ENCODE results near the gene RNU6-7. TPM values are rescaled to one million over a fixed set of nuclear protein-coding genes. Genes with fewer than 3 reads are reported as not detected.

Gene RNU6-7
- total RNA-seq, 1 donor from 2014 or later: not detected

DNA sequence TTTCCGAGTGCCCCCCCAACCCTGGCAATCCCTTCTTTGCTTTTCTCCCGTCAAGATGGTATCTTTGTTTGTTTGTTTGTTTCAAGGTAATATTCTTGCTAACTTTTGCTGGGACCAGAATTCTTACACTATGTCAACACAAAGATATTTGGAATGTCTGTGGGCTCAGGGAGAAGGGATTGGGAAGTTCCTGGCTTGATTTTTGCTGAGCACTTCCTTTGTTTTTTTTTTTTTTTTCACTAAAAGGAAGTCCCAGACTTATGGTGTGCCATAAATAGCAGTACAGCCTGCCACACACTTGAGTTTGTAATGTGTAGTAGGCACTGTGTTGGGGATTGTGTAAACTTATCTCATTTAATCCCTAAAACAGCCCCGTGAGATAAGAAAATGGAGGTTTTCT is 11.2 kb upstream of the RNU6-7 start:
- intact Hi-C loops (cut with DNase I): no loop called here
- no peaks in the 10 kb centered on the region for H3K36me3 ChIP-seq
- no peaks in the 10 kb centered on the region for H3K4me1 ChIP-seq
- ATAC-seq: no peak
- DNase-seq: no peak
- H3K9me3 ChIP-seq: no peaks in the 10 kb centered on the region
- no peaks in the 10 kb centered on the region for H3K27me3 ChIP-seq (ENCODE audit: low read depth)
- no peak overlapping the region for H3K4me3 ChIP-seq
- H3K27ac ChIP-seq: no peak overlapping the region
- TF ChIP-seq, protein P1, sequence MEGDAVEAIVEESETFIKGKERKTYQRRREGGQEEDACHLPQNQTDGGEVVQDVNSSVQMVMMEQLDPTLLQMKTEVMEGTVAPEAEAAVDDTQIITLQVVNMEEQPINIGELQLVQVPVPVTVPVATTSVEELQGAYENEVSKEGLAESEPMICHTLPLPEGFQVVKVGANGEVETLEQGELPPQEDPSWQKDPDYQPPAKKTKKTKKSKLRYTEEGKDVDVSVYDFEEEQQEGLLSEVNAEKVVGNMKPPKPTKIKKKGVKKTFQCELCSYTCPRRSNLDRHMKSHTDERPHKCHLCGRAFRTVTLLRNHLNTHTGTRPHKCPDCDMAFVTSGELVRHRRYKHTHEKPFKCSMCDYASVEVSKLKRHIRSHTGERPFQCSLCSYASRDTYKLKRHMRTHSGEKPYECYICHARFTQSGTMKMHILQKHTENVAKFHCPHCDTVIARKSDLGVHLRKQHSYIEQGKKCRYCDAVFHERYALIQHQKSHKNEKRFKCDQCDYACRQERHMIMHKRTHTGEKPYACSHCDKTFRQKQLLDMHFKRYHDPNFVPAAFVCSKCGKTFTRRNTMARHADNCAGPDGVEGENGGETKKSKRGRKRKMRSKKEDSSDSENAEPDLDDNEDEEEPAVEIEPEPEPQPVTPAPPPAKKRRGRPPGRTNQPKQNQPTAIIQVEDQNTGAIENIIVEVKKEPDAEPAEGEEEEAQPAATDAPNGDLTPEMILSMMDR (IDR thresholded peaks at IDR 0.05): no peak

DNA sequence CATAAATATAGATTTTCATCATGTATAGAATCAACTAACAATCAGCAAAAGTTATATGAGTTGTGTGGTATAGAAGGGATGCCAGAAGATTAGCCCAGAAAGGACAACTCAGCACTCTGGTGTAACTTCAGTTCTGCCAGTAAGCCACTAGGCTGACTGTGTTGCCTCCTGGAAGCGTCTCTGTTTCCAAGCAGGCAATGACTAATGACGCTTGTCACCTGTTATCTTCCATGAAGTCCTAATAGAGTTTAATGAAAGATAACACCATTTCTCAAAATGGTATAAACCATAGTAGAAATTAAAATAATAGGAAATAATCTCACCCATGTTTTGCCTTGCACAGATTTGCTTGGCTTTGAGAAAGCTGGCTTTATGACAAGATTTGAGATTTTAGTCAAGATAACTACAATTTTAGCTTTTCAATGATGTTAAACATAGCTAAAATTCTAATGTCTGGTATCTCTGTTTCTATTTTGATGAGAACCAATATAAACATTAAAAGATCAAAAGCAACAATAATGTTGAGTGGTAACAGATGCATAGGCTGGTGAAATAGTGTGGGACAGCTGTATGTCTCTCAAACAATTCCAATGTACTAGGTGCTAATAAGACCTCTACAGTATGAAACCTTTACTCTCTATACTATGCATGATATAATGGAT is 9.0 kb upstream of the RNU6-7 start:
- Histone ChIP-seq H3K36me3 (no peaks in the 10 kb centered on the region), H3K4me3 (no peak overlapping the region), H3K27ac (no peak overlapping the region), H3K27me3 (ENCODE audit: low read depth) (no peaks in the 10 kb centered on the region), H3K4me1 (no peaks in the 10 kb centered on the region), H3K9me3 (no peaks in the 10 kb centered on the region)
- DNase-seq: no peak
- no peak for ATAC-seq
- TF ChIP-seq, protein P1 (IDR thresholded peaks at IDR 0.05): no peak
- intact Hi-C loops (cut with DNase I): no loop called here

DNA sequence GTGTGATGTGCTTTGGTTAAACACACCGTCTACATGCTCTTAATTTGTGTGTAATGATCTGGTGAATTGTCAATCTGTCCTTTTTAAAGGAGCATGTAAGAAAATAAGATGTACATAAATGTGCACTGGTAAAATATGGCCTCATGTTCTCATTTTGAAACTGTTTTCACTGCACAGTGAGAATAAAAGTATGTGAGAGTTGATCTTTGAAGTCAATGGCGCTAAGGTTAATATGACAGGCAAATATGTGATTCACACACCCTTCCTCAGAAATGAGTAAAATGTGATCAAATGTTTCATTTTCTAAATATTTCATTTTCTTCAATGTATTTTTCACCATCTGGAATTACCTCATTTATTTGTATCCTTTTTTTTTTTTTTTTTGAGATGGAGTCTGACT is 8.3 kb upstream of the RNU6-7 start:
- no peaks in the 10 kb centered on the region for H3K4me1 ChIP-seq
- H3K36me3 ChIP-seq: no peaks in the 10 kb centered on the region
- DNase-seq (no peak), ATAC-seq (no peak)
- intact Hi-C loops (cut with DNase I): no loop called here
- H3K27ac ChIP-seq: no peak overlapping the region
- TF ChIP-seq, protein P1 (IDR thresholded peaks at IDR 0.05): no peak
- no peaks in the 10 kb centered on the region for H3K9me3 ChIP-seq
- no peak overlapping the region for H3K4me3 ChIP-seq
- H3K27me3 ChIP-seq (ENCODE audit: low read depth): no peaks in the 10 kb centered on the region

DNA sequence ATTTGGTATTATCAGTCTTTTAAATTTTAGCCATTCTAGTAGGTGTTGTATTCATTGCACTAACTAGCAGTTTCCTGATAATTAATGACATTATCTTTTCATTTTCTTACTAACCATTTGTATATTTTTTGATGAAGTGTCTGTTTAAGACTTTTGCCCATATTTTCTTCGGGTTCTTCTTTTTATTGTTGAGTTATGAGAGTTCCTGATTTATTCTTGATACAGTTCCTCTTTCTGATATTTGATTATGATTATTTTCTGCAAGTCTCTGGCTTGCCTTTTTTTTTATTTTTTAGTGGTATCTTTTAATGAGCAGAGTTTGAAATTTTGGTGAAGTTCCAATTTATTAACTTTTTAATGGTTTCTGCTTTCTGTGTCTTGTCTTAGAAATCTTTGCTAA is 6.2 kb upstream of the RNU6-7 start:
- no peak for ATAC-seq
- intact Hi-C loops (cut with DNase I): no loop called here
- H3K36me3 ChIP-seq: no peaks in the 10 kb centered on the region
- H3K4me1 ChIP-seq: no peaks in the 10 kb centered on the region
- H3K4me3 ChIP-seq: no peak overlapping the region
- no peaks in the 10 kb centered on the region for H3K9me3 ChIP-seq
- H3K27me3 ChIP-seq (ENCODE audit: low read depth): no peaks in the 10 kb centered on the region
- no peak for DNase-seq
- no peak overlapping the region for H3K27ac ChIP-seq
- TF ChIP-seq, protein P1 (IDR thresholded peaks at IDR 0.05): no peak

DNA sequence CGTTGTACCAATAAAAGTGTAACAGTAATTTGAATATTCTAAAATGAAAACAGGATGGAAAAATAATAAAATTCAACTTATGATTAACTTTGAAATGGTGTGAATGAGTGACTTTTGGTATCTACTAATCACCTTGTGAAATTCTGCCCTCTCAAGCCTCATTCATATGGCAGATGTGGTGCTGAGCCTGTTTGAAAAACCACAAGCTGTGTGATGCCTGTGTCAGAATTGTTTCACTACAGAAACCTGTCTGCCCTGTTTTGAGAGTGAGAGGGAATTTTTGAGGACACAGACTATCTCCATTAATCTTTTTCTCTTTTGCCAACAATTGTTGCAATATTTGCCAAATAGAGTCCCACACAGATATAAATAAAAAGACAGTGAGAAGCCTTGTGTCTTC is 3.9 kb upstream of the RNU6-7 start:
- Histone ChIP-seq H3K27me3 (ENCODE audit: low read depth) (no peaks in the 10 kb centered on the region), H3K36me3 (no peaks in the 10 kb centered on the region), H3K4me1 (peaks cover 11% of the 10 kb centered on the region), H3K9me3 (no peaks in the 10 kb centered on the region), H3K4me3 (no peak overlapping the region), H3K27ac (no peak overlapping the region)
- DNase-seq: no peak
- intact Hi-C loops (cut with DNase I): no loop called here
- TF ChIP-seq, protein P1 (IDR thresholded peaks at IDR 0.05): no peak
- ATAC-seq: no peak
